HepG2 (cell line): ENCODE data around the gene SLC35F6. TPM values are rescaled to one million over a fixed set of nuclear protein-coding genes. Genes with fewer than 3 reads are reported as not detected.

ENCODE experiments used
- ARNT2 ChIP-seq: sonication (generic); formaldehyde crosslinking; IDR thresholded peaks from 2 replicates; pipeline ENCODE4 v1.8.0; 2022; ENCODE audit warnings: mild to moderate bottlenecking, low read depth, missing genetic modification reagents, moderate library complexity
- GATAD1 ChIP-seq: IDR thresholded peaks from 2 replicates; pipeline ENCODE4 v1.6.1; 2016; ENCODE audit warnings: missing genetic modification reagents, missing compliant biosample characterization
- KDM1A ChIP-seq: IDR thresholded peaks from 2 replicates; pipeline ENCODE4 v1.6.1; 2016; ENCODE audit warnings: missing compliant biosample characterization
- MYNN ChIP-seq: sonication (generic); formaldehyde crosslinking; IDR thresholded peaks from 2 replicates; pipeline ENCODE4 v1.4.0; 2020; ENCODE audit warnings: mild to moderate bottlenecking, low read depth, missing genetic modification reagents
- XBP1 ChIP-seq: sonication (generic); formaldehyde crosslinking; IDR thresholded peaks from 2 replicates; pipeline ENCODE4 v1.5.0; 2020; ENCODE audit warnings: missing genetic modification reagents
- ZNF331 ChIP-seq: sonication (generic); formaldehyde crosslinking; IDR thresholded peaks from 2 replicates; pipeline ENCODE4 v1.4.0; 2020; ENCODE audit warnings: missing genetic modification reagents
- ZNF382 ChIP-seq: sonication (generic); formaldehyde crosslinking; IDR thresholded peaks from 2 replicates; pipeline ENCODE4 v1.5.0; 2020; ENCODE audit warnings: missing genetic modification reagents, mild to moderate bottlenecking, borderline replicate concordance
- ZNF678 ChIP-seq: sonication (generic); formaldehyde crosslinking; IDR thresholded peaks from 2 replicates; pipeline ENCODE4 v1.4.0; 2020; ENCODE audit warnings: mild to moderate bottlenecking, missing genetic modification reagents
- ZNF766 ChIP-seq: sonication (generic); formaldehyde crosslinking; IDR thresholded peaks from 2 replicates; pipeline ENCODE4 v1.5.0; 2020; ENCODE audit warnings: missing genetic modification reagents, borderline replicate concordance
- polyA plus RNA-seq, 8 experiments: library from polyadenylated mRNA; depleted of rRNA in 3 of 8; stranded (reverse) in 7 of 8; unstranded in 1 of 8; fragments of >200 nt; fragmentation: Illumina TruSeq in 4 of 8; extraction: Trizol in 4 of 8; gene quantifications; 2 replicates each; pipeline versions ENCODE4 v1.2.1 to v1.2.3, GENCODE V29; 2011 to 2016; ENCODE audit warnings: low read depth in 4 of 8, missing spikeins in 1 of 8, mixed read lengths in 1 of 8; ENCODE audit not compliant: insufficient read depth in 1 of 8
- total RNA-seq, 5 experiments: library from RNA; depleted of rRNA; stranded (reverse); fragments of >200 nt; fragmentation: Illumina TruSeq; extraction: Trizol; gene quantifications; 2 replicates each; pipeline ENCODE4 v1.2.3, GENCODE V29; 2016; ENCODE audit warnings: low read depth in 1 of 5
- TF ChIP-seq, protein P1 (sequence below): sonication (generic); formaldehyde crosslinking; IDR thresholded peaks from 2 replicates; pipeline ENCODE4 v1.8.1; 2023; ENCODE audit warnings: mild to moderate bottlenecking, missing genetic modification reagents
- TF ChIP-seq, protein P2 (sequence below): sonication (generic); formaldehyde crosslinking; IDR thresholded peaks from 2 replicates; pipeline ENCODE4 v1.8.0; 2022; ENCODE audit warnings: mild to moderate bottlenecking, missing genetic modification reagents, moderate library complexity
- TF ChIP-seq, protein P3 (sequence below): sonication (generic); formaldehyde crosslinking; IDR thresholded peaks from 2 replicates; pipeline ENCODE4 v1.8.0; 2022; ENCODE audit warnings: mild to moderate bottlenecking, missing genetic modification reagents
- TF ChIP-seq, protein P4 (sequence below): sonication (generic); formaldehyde crosslinking; IDR thresholded peaks from 2 replicates; pipeline ENCODE4 v1.9.0; 2021; ENCODE audit warnings: missing genetic modification reagents, borderline replicate concordance
- TF ChIP-seq, protein P5 (sequence below): sonication (generic); formaldehyde crosslinking; IDR thresholded peaks from 2 replicates; pipeline ENCODE4 v1.8.0; 2022; ENCODE audit warnings: missing genetic modification reagents, mild to moderate bottlenecking, borderline replicate concordance
- TF ChIP-seq, protein P6 (sequence below): sonication (generic); formaldehyde crosslinking; IDR thresholded peaks from 2 replicates; pipeline ENCODE4 v1.4.0; 2020; ENCODE audit warnings: mild to moderate bottlenecking, missing genetic modification reagents

SLC35F6 gene
- total and polyA plus RNA-seq, 2 of the 13 experiments (the other 11 are each of a cell fraction or from before 2014, with no cell fraction given): 15.2 to 21.2 TPM

DNA sequence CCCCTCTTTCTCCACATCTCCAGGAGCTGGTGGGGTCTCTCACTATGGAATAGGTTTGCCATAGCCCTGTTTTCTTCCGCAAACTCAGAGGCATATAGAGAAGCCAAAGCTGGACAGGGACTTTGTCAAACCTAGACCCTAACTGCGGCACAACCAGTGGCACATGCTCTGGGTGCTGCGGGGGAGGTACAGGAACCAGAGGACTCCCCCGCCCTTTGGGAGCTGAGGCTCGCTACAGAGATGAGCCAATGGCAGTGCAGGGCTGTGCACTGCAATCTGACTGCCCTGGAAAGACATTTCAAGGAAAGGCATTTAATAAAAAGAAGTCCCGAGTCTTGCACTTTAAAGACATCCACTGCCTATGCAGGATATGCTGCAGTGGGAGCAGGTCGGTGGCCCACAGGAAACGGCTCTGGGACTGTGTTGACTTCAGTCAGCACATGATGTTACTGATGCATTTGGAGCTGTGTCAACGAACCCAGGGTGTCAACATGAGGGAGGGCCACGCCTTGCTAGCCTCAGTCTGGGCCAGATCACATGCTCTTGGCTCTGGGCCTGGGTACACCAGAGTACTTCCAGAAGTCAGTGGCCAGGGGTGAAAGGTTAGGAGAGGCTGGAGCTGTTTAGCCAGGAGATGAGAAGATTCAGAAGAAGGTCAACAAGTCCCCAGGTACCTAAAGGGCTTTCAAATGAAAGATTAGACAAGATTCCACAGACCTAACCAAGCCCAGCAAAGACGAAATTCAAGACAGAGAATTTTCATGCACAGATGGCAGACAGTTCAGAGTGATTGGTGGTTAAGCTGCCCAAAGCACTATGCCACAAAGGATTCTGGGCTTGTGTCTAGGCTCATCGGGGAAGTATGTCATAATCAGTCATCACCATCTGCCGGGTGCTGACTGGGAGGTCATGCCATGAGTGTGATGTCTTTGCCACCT lies 8.2 kb downstream of the SLC35F6 start (continued):
- TF ChIP-seq ZNF678 (no peak), MYNN (CRISPR knock-in tag) (no peak), ARNT2 (CRISPR knock-in tag) (peak; percentile 31; the same call in 1 of the 2 replicates), ZNF382 (CRISPR knock-in tag) (no peak), ZNF331 (peak; percentile 32; the same call in 1 of the 2 replicates), KDM1A (CRISPR knock-in tag) (no peak), GATAD1 (CRISPR knock-in tag) (0 out of 2 replicates have a peak, but pooled peaks have one; percentile 59), XBP1 (no peak), ZNF766 (CRISPR knock-in tag) (no peak)
- TF ChIP-seq, protein P1, sequence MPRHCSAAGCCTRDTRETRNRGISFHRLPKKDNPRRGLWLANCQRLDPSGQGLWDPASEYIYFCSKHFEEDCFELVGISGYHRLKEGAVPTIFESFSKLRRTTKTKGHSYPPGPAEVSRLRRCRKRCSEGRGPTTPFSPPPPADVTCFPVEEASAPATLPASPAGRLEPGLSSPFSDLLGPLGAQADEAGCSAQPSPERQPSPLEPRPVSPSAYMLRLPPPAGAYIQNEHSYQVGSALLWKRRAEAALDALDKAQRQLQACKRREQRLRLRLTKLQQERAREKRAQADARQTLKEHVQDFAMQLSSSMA: no peak
- TF ChIP-seq, protein P2, sequence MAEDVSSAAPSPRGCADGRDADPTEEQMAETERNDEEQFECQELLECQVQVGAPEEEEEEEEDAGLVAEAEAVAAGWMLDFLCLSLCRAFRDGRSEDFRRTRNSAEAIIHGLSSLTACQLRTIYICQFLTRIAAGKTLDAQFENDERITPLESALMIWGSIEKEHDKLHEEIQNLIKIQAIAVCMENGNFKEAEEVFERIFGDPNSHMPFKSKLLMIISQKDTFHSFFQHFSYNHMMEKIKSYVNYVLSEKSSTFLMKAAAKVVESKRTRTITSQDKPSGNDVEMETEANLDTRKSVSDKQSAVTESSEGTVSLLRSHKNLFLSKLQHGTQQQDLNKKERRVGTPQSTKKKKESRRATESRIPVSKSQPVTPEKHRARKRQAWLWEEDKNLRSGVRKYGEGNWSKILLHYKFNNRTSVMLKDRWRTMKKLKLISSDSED (CRISPR knock-in tag): no peak
- TF ChIP-seq, protein P3, sequence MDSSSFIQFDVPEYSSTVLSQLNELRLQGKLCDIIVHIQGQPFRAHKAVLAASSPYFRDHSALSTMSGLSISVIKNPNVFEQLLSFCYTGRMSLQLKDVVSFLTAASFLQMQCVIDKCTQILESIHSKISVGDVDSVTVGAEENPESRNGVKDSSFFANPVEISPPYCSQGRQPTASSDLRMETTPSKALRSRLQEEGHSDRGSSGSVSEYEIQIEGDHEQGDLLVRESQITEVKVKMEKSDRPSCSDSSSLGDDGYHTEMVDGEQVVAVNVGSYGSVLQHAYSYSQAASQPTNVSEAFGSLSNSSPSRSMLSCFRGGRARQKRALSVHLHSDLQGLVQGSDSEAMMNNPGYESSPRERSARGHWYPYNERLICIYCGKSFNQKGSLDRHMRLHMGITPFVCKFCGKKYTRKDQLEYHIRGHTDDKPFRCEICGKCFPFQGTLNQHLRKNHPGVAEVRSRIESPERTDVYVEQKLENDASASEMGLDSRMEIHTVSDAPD (CRISPR knock-in tag): no peak
- TF ChIP-seq, protein P4, sequence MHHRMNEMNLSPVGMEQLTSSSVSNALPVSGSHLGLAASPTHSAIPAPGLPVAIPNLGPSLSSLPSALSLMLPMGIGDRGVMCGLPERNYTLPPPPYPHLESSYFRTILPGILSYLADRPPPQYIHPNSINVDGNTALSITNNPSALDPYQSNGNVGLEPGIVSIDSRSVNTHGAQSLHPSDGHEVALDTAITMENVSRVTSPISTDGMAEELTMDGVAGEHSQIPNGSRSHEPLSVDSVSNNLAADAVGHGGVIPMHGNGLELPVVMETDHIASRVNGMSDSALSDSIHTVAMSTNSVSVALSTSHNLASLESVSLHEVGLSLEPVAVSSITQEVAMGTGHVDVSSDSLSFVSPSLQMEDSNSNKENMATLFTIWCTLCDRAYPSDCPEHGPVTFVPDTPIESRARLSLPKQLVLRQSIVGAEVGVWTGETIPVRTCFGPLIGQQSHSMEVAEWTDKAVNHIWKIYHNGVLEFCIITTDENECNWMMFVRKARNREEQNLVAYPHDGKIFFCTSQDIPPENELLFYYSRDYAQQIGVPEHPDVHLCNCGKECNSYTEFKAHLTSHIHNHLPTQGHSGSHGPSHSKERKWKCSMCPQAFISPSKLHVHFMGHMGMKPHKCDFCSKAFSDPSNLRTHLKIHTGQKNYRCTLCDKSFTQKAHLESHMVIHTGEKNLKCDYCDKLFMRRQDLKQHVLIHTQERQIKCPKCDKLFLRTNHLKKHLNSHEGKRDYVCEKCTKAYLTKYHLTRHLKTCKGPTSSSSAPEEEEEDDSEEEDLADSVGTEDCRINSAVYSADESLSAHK (CRISPR knock-in tag): no peak
- TF ChIP-seq, protein P5, sequence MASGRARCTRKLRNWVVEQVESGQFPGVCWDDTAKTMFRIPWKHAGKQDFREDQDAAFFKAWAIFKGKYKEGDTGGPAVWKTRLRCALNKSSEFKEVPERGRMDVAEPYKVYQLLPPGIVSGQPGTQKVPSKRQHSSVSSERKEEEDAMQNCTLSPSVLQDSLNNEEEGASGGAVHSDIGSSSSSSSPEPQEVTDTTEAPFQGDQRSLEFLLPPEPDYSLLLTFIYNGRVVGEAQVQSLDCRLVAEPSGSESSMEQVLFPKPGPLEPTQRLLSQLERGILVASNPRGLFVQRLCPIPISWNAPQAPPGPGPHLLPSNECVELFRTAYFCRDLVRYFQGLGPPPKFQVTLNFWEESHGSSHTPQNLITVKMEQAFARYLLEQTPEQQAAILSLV: no peak
- TF ChIP-seq, protein P6, sequence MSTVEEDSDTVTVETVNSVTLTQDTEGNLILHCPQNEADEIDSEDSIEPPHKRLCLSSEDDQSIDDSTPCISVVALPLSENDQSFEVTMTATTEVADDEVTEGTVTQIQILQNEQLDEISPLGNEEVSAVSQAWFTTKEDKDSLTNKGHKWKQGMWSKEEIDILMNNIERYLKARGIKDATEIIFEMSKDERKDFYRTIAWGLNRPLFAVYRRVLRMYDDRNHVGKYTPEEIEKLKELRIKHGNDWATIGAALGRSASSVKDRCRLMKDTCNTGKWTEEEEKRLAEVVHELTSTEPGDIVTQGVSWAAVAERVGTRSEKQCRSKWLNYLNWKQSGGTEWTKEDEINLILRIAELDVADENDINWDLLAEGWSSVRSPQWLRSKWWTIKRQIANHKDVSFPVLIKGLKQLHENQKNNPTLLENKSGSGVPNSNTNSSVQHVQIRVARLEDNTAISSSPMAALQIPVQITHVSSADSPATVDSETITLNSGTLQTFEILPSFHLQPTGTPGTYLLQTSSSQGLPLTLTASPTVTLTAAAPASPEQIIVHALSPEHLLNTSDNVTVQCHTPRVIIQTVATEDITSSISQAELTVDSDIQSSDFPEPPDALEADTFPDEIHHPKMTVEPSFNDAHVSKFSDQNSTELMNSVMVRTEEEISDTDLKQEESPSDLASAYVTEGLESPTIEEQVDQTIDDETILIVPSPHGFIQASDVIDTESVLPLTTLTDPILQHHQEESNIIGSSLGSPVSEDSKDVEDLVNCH (CRISPR knock-in tag): no peak
